Activated naive CD4-positive, alpha-beta T cell treated with anti-CD3 and anti-CD28 coated beads, Interleukin-2, amount 50 U/mL, for 24 hours (primary cell): ENCODE data around the gene SKP1.

ENCODE experiments used
- H3K27ac Mint-ChIP-seq: one replicate; pipeline ENCODE4 v1.8.0; 2021; ENCODE audit warnings: mild to moderate bottlenecking, mixed read lengths
- H3K27me3 Mint-ChIP-seq: one replicate; pipeline ENCODE4 v1.8.0; 2021; ENCODE audit warnings: mixed read lengths
- H3K36me3 Mint-ChIP-seq: one replicate; pipeline ENCODE4 v1.8.0; 2021; ENCODE audit warnings: mixed read lengths
- H3K4me1 Mint-ChIP-seq: one replicate; pipeline ENCODE4 v1.8.0; 2021; ENCODE audit warnings: mixed read lengths
- H3K4me3 Mint-ChIP-seq: one replicate; pipeline ENCODE4 v1.8.0; 2021; ENCODE audit warnings: mild to moderate bottlenecking, mixed read lengths
- H3K9me3 Mint-ChIP-seq: one replicate; pipeline ENCODE4 v1.8.0; 2021; ENCODE audit warnings: mixed read lengths

Gene SKP1

GRCh38 chr5:134139891-134140469, 36.8 kb downstream of the SKP1 start:
- peaks cover 18% of the 10 kb centered on the region for H3K36me3 Mint-ChIP-seq
- peaks cover 75% of the 10 kb centered on the region for H3K4me1 Mint-ChIP-seq
- peak overlapping the region; percentile 76 for H3K27ac Mint-ChIP-seq
- no peak overlapping the region for H3K4me3 Mint-ChIP-seq
- no peaks in the 10 kb centered on the region for H3K9me3 Mint-ChIP-seq
- H3K27me3 Mint-ChIP-seq = no peaks in the 10 kb centered on the region

- Mint-ChIP-seq H3K4me3 (no peak overlapping the region), H3K36me3 (peaks cover 18% of the 10 kb centered on the region), H3K27me3 (no peaks in the 10 kb centered on the region), H3K4me1 (peaks cover 77% of the 10 kb centered on the region), H3K27ac (peak overlapping the region; percentile 70), H3K9me3 (no peaks in the 10 kb centered on the region)
Observed at GRCh38 chr5:134139377-134139851, 37.3 kb downstream of the SKP1 start.

DNA sequence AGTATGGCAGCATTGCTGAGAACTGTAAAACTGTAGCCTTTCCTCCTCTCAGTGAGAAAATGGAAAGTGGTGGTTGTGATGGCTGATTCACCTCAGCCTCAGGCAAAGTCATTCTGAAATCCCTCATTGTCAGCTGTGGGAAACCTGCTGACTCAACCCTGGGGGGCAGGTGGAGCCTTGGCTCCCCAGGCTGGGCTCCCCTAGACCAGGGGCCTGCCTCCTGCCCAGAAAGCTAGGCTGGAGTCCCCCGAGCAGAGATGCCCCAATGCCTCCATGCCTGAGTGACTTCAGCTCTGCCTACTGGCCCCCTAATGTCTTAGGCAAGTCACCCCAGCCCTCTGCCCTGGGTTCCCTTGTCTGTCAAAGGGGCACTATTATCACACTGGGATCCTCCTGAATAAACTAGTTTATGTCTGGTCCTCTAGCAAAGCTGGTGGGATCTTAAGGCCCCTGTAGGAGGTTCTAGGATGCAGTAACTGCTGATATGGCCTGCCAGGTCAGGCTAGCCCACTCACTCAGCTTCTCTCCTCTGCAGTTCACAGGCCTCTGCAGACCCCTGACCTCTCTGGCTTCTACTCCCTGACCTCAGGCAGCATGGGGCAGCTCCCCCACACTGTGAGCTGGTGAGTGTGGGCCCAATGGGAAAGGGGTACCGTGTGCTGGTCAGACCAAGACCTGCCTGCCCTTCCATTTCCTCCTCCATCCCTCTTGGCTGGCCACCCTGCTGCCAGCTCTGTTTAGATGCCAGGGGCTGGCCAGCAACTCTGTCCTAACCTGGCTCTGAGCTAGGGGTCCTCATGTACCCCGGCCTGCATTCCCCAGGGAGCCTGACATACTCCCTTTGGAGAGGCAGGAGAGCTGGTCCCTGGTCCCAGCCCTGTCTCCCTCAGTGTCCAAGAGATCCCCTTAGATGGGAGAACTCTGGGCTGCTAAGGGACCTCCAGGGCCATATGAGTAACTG, 38.1 kb downstream of the SKP1 start:
- Mint-ChIP-seq H3K4me1 (peaks cover 83% of the 10 kb centered on the region), H3K27ac (peak overlapping the region; percentile 84), H3K4me3 (peak overlapping the region; percentile 23), H3K9me3 (no peaks in the 10 kb centered on the region), H3K36me3 (peaks cover 18% of the 10 kb centered on the region), H3K27me3 (no peaks in the 10 kb centered on the region)

GRCh38 chr5:134136771-134137170, 40.0 kb downstream of the SKP1 start:
- peak overlapping the region; percentile 55 for H3K27ac Mint-ChIP-seq
- H3K36me3 Mint-ChIP-seq = peaks cover 18% of the 10 kb centered on the region
- peak overlapping the region; percentile 42 for H3K4me3 Mint-ChIP-seq
- H3K27me3 Mint-ChIP-seq = no peaks in the 10 kb centered on the region
- peaks cover 96% of the 10 kb centered on the region for H3K4me1 Mint-ChIP-seq
- no peaks in the 10 kb centered on the region for H3K9me3 Mint-ChIP-seq

GRCh38 chr5:134136221-134136631, 40.5 kb downstream of the SKP1 start:
- Mint-ChIP-seq H3K27me3 (no peaks in the 10 kb centered on the region), H3K36me3 (peaks cover 13% of the 10 kb centered on the region), H3K9me3 (no peaks in the 10 kb centered on the region), H3K27ac (peak overlapping the region; percentile 89), H3K4me3 (peak overlapping the region; percentile 60), H3K4me1 (peaks cover 96% of the 10 kb centered on the region)

DNA sequence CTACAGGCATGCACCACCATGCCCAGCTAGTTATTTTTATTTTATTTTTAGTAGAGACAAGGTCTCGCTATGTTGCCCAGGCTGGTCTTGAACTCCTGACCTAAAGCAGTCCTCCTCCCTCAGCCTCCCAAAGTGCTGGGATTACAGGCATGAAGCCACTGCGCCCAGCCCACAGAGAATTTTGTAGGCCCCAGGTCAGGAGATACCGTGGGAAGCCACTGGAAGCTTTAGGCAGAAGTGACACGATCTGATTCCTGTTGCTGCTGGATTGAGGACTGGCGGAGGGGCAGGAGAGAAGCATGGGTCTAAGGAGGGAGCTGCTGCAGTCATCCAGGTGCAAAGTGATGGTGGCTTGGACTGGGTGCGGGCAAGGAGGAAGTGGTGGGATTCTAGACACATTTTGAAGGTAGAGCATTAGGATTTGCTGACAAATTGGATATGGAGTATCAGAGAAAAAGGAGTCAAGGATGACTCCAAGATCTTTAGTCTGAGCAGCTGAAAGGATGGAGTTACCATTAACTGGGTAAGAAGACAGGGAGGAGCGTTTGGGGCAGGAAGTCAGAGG, 41.6 kb downstream of the SKP1 start:
- Mint-ChIP-seq H3K36me3 (peaks cover 13% of the 10 kb centered on the region), H3K4me3 (peak overlapping the region; percentile 60), H3K27ac (peak overlapping the region; percentile 89)

DNA sequence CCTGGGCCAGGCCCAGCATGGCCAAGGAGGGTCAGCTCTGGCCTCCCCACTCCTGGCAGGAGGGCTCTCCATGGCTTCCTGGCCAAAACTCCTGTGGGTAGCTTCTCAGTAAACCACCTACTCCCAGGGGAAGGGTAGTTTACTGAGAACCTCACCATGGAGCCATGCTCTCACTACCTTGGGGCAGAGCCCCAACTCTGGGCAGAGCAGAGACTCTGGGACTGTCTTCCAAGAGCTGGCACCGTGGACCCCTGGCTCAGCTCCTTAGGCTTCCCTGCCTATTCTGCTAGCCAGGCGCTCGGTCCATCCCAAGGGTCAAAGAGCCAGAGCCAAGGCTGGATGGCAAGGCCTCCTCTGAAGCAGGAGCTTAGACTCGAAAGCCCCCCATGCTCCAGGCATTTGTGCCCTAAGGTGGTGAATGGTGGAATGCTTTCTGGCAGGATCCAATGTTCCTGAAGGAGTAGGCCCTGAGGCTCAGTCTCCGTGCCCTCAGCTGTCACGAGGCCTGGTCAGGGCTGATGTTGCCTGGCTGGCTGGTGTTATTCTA, 42.7 kb downstream of the SKP1 start:
- H3K4me1 Mint-ChIP-seq = peaks cover 96% of the 10 kb centered on the region
- peaks cover 11% of the 10 kb centered on the region for H3K36me3 Mint-ChIP-seq
- no peaks in the 10 kb centered on the region for H3K27me3 Mint-ChIP-seq
- H3K4me3 Mint-ChIP-seq = peak overlapping the region; percentile 66
- no peak overlapping the region for H3K27ac Mint-ChIP-seq
- H3K9me3 Mint-ChIP-seq = no peaks in the 10 kb centered on the region

More for the DNA sequence above, 41.6 kb downstream of the SKP1 start:
- peaks cover 96% of the 10 kb centered on the region for H3K4me1 Mint-ChIP-seq
- no peaks in the 10 kb centered on the region for H3K27me3 Mint-ChIP-seq
- H3K9me3 Mint-ChIP-seq = no peaks in the 10 kb centered on the region

- Mint-ChIP-seq H3K27ac (peak overlapping the region; percentile 83), H3K27me3 (no peaks in the 10 kb centered on the region), H3K36me3 (peaks cover 11% of the 10 kb centered on the region), H3K4me3 (peak overlapping the region; percentile 94), H3K4me1 (peaks cover 96% of the 10 kb centered on the region), H3K9me3 (no peaks in the 10 kb centered on the region)
Observed at GRCh38 chr5:134133188-134133994, 43.4 kb downstream of the SKP1 start.

GRCh38 chr5:134132372-134133187, 44.2 kb downstream of the SKP1 start:
- no peaks in the 10 kb centered on the region for H3K9me3 Mint-ChIP-seq
- peak overlapping the region; percentile 94 for H3K4me3 Mint-ChIP-seq
- H3K27me3 Mint-ChIP-seq = no peaks in the 10 kb centered on the region
- H3K27ac Mint-ChIP-seq = peak overlapping the region; percentile 83
- peaks cover 99% of the 10 kb centered on the region for H3K4me1 Mint-ChIP-seq
- H3K36me3 Mint-ChIP-seq = peaks cover 11% of the 10 kb centered on the region

- peaks cover 99% of the 10 kb centered on the region for H3K4me1 Mint-ChIP-seq
- H3K36me3 Mint-ChIP-seq = peaks cover 11% of the 10 kb centered on the region
- H3K27ac Mint-ChIP-seq = peak overlapping the region; percentile 83
- no peaks in the 10 kb centered on the region for H3K27me3 Mint-ChIP-seq
- no peaks in the 10 kb centered on the region for H3K9me3 Mint-ChIP-seq
- peak overlapping the region; percentile 94 for H3K4me3 Mint-ChIP-seq
Observed at GRCh38 chr5:134131578-134132350, 45.0 kb downstream of the SKP1 start.

GRCh38 chr5:134131165-134131564, 45.6 kb downstream of the SKP1 start:
- H3K36me3 Mint-ChIP-seq = peaks cover 11% of the 10 kb centered on the region
- peak overlapping the region; percentile 83 for H3K27ac Mint-ChIP-seq
- no peaks in the 10 kb centered on the region for H3K9me3 Mint-ChIP-seq
- H3K4me3 Mint-ChIP-seq = peak overlapping the region; percentile 94
- H3K4me1 Mint-ChIP-seq = peaks cover 99% of the 10 kb centered on the region
- no peaks in the 10 kb centered on the region for H3K27me3 Mint-ChIP-seq

GRCh38 chr5:134130239-134130945, 46.4 kb downstream of the SKP1 start:
- H3K27ac Mint-ChIP-seq = peak overlapping the region; percentile 83

More at GRCh38 chr5:134130239-134130945, 46.4 kb downstream of the SKP1 start:
- no peaks in the 10 kb centered on the region for H3K9me3 Mint-ChIP-seq
- no peaks in the 10 kb centered on the region for H3K27me3 Mint-ChIP-seq
- H3K4me1 Mint-ChIP-seq = peaks cover 99% of the 10 kb centered on the region
- peak overlapping the region; percentile 94 for H3K4me3 Mint-ChIP-seq
- peaks cover 5% of the 10 kb centered on the region for H3K36me3 Mint-ChIP-seq
